ENCODE data around the gene DRAP1.
"Not testable (repeated sequence)": the region's sequence is repeated elsewhere in the genome, so short reads cannot be mapped to it uniquely, and the experiment has no call there.

The DRAP1 gene

DNA sequence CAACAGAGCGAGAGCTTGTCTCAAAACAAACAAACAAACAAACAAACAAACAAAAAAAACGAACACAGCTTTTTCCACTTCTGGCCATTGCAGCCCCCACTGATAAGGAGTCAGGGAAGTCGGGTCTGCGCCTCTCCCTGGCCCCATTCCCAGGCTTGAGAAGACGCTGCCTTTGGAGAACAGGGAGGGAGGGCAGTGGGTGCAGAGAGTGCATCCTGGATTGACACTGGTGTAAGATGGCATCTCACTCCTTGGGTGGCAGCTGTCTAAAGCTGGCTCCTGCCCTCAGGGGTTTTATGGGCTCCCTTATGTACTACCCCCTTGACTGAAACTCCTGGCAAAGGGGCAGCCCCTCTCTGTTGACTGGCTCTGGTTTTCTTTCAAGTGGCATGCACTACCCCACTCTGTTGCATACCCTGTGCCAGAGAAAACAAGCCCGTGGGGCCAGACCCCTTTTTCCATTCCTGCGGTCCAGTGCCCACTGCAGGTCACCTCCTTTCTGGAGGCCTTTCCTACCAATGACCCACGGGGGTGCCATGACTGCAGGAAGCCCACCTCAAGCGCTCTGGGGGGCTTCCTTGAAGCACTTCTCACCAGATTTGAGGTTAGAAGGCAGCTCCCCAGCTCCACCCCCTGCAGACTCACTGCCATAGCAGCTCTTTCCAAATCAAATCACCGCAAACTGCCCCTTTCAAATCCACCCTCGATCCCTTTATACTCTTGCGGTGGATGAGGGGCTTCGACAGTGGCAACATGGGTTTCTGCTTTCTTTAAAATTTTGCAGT lies 12.7 kb downstream of the DRAP1 start:
- DNase-seq: no peak

DNA sequence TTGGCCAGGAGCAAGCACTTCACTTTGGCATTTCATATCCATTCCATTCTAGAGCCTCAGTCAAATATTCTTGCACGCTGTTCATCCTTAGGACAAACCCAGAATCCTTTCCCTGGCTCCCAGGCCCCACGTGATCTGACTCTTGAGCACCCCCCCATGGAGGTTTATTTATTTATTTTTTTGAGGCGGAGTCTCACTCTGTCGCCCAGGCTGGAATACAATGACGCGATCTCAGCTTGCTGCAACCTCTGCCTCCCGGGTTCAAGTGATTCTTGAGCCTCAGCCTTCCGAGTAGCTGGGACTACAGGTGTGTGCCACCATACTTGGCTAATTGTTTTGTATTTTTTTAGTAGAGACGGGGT lies 13.3 kb downstream of the DRAP1 start:
- no peak for DNase-seq

DNA sequence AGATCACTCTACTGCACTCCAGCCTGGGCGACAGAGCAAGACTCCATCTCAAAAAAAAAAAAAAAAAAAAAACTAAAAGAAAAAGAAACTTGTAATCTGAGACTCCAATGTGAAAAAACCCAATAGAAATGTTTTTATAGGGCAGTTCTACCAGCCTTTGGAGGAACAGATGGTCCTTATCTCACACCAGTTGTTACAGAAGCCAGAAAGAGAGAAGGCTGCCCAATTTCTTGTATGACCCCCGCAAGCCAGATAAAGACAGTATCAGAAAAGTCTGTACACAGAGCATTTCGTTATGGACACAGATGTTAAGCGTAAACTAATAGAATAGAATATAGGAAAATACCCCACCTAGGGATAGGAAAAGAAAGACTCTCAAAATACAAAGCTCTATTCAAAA lies 14.8 kb downstream of the DRAP1 start:
- peak in 1 of 14 donors; percentile 14 for DNase-seq

DNA sequence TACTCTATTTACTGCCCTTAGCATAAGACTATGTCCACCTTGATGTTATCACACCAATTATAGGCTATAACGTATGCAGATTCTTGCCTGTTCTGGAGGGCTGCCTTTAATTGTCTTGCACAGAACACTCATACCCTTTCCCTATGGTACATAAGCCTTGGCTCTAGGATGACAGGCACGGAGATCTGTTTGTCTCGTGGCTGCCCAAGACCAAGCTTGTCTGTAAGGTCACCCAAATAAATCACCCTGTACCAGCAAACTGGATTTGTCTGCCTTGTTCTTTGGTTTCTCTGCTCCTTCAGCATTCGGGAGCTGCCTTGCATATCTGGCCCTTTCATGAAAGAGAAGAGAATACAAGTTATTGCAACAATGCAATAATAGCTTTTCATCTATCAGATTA lies 18.5 kb downstream of the DRAP1 start:
- no peak for DNase-seq

DNA sequence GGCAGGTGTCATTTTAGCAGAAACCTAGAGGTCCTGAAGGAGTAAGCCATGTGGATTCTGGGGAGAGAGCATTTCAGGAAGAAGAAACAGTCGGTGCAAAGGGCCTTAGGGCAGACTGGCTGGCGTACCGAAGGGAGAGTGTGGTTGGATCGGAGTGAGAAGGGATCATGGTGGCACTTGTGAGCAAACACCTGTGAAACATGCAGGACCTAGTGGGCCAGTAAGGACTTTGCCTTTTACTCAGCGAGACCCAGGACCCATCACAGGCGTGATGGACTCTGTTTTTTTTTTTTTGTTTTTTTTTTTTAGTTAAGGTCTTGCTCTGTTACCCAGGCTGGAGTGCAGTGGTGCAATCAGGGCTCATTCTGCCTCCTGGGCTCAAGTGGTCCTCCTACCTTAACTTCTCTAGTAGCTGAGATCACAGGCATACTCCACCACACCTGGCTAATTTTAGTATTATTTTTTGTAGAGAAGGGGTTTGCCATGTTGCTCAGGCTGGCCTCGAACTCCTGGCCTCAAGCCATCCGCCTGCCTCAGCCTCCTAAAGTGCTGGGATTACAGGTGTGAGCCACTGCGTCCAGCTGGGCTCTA lies 22.6 kb downstream of the DRAP1 start:
- DNase-seq: no peak

DNA sequence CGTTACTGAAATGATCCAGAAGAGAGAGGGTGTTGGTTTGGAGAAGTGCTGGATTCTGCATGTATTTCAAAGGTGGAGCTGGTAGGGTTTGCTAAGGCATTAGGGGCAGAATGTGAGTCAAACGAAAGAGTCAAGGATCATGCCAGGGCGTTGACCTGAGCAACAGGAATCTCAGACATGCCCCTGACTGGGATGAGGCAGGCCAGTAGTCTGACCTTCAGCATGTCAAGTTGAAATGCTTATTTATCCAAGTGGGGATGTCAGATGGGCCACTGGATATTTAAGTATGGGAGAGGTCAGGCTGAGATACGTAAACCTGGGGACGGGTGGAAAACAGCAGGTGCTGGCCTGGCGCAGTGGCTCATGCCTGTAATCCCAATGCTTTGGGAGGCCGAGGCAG lies 23.3 kb downstream of the DRAP1 start:
- no peak for DNase-seq

DNA sequence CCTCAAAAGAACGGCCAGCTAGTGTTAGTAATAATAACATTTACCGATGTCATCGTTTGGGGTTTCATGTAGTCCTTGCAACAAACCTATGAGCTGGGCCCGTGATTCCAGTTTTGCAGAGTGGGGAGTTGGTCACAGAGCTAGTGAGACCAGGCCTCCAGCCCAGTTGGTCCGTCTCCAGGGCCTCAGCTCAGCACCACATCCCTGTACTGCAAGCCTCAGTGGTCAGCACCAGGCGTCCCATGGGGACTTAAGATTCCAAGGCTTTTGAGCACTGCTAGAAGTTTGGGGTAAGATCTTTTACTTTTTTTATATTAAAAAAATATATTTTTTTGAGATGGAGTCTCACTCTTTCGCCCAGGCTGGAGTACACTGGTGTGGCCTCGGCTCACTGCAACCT lies 25.0 kb downstream of the DRAP1 start:
- no peak for DNase-seq

DNA sequence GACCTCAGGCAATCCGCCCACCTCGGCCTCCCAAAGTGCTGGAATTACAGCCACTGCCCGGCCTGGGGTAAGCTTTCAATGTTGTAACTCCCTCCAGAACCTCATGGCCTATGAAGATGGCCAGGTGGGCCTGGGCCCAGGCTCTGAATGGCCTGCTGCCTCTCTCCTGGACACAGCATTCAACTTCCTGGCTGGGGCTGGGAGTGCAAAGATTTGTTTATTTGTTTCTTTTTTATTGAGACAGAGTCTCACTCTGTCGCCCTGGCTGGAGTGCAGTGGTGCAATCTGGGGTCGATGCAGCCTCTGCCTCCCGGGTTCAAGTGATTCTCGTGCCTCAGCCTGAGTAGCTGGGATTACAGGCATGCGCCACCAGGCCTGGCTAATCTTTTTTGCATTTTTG lies 25.5 kb downstream of the DRAP1 start:
- no peak for DNase-seq

DNA sequence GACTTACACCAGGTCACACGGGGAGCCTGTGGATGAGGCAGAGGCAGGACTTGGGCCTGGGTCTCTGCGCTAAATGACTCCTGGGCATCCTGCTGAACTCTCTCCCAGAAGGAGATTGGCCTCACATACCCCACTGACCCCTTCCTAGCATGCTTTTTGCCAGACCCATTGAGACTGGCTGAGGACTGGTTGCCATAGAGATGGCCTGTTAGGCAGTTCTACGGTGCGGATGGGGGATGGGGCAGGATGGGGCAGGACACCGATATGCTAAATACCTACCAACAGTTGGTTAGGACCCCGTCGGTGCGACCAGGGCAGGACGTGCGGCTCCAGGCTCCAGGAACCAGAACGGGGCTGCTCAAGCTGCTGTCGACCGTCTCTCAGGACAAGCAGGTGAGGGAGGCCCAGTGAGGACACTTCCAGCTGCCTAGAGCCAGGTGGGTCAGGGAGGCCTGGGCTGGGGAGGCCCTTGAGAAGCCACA lies 26.2 kb downstream of the DRAP1 start, which contains the start of gene TSGA10IP:
TSGA10IP (plus strand) TSS at position 51 of the 482 bp plus-strand sequence; CDS start at position 247, 196 bp downstream.
- no peak for DNase-seq

DNA sequence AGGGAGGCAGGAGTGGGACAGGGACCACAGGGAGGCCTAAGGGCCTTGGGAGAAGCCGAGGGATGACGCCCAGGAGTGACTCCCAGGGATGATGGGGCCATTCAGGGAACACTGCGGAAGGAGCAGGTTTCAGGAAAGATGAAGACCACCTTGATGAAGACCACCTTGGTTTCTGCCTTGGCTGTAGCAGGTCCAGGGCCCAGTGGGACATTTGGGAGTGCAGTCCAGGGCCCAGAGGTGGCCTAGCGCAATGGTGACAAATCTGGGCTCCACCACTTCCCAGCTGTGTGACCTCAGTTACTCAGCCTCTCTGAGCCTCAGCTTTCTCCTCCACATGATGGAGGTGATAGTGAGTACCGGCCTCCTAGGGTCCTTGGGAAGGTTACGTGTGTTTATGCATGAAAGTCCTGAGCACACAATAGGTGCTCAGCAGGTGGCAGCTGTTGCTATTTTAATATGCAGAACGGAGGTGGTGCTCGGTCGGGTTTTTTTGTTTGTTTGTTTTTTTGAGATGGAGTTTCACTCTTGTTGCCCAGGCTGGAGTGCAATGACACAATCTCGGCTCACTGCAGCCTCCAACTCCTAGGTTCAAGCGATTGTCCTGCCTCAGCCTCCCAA lies 26.8 kb downstream of the DRAP1 start:
- DNase-seq: no peak

DNA sequence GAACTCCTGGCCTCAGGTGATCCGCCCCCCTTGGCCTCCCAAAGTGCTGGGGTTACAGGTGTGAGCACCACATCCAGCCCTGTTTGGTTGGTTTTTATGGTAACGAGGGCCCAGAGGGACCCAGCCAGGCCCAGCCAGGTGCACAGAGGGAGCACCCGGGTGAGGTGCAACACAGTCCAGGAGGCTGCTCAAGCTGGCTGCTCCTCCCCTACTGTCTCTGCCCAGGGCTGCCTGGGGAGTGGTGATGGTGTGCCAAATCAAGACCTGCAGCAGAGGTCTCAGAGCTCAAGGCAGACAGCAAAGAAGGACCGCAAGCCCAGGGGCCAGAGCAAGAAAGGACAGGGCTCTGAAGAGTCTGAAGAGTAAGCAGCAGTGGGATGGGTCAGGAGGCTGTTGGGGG lies 27.4 kb downstream of the DRAP1 start:
- no peak for DNase-seq

DNA sequence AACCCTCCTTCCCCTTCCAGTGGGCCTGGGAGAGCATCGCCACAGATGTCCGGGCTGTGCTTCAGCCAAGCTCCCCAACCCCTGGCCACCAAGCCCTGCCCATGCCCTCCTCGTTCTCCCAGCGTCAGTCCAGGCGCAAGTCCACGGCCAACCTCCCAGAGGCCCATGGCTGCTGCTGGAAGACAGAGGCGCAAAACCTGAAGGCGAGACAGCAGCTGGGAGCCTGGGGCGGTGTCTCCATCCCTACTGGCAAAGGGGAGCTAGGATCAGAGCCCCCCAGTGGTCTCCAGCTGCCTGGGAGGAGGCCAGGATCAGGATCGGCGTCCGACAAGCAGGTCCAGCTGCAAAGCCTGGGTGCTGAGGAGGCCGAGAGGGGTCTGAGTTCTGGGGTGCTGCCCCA lies 27.9 kb downstream of the DRAP1 start:
- DNase-seq: no peak

DNA sequence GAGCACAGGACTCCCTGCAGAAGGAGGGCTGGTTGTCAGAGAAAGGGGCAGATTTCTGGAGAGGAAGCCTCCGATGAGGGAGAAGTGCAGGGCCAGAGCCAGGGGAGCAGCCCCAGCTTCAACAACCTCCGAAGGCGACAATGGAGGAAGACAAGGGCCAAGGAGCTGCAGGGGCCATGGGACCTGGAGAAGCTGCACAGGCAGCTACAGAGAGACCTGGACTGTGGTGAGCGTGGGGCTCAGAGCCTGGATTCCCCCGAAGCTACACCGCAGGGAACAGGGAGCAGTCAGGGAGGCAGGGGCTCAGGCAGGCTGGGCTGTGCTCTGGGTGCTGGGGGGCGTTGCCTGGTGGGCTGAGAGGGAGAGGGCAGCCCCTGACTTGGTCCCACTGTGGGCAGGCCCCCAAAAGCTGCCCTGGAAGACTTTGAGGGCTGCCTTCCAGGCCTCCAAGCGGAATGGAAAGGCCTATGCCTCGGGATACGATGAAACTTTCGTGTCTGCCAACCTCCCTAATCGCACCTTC lies 28.4 kb downstream of the DRAP1 start:
- no peak for DNase-seq

DNA sequence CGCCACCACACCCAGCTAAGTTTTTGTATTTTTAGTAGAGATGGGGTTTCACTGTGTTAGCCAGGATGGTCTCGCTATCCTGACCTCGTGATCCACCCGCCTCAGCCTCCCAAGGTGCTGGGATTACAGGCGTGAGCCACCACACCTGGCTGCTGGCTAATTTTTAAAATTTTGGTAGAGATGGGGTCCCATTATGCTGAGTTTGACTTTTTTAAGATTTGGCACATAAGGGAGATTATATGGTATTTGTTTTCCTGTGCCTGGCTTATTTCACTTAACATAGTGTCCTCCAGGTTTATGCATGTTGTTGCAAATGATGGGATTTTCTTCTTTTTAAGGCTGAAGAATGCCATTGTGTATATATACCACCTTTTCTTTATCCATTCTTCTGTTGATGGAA lies 31.5 kb downstream of the DRAP1 start:
- not testable (repeated sequence) for DNase-seq

DNA sequence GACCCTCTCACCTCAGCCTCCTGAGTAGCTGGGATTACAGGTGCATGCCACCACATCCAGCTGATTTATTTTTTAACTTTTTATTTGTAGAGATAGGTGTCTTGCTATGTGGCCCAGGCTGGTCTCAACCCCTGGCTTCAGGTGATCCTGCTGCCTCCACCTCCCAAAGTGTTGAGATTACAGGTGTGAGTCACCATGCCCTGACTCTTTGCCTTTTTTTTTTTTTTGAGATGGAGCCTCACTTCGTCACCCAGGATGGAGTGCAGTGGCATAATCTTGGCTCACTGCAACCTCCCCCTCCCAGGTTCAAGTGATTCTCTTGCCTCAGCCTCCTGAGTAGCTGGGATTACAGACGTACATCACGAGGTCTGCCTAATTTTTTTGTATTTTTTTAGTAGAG lies 32.4 kb downstream of the DRAP1 start:
- DNase-seq: not testable (repeated sequence)

DNA sequence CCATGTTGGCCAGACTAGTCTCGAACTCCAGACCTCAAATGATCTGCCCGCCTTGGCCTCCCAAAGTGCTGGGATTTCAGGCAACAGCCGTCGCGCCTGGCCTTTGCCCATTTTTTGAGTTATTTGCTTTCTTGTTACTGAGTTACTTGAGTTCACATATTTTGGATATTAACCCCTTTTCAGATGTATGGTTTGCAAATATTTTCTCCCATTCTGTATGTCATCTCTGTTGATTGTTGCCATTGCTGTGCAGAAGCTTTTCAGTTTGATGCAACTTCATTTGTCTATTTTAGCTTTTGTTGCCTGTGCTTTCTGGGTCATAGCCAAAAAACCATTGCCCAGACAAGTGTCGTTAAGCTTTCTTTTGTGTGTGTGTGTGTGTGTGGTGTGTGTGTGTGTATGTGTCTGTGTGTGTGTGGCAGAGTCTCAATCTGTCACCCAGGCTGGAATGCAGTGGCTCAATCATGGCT lies 32.9 kb downstream of the DRAP1 start:
- no peak for DNase-seq

DNA sequence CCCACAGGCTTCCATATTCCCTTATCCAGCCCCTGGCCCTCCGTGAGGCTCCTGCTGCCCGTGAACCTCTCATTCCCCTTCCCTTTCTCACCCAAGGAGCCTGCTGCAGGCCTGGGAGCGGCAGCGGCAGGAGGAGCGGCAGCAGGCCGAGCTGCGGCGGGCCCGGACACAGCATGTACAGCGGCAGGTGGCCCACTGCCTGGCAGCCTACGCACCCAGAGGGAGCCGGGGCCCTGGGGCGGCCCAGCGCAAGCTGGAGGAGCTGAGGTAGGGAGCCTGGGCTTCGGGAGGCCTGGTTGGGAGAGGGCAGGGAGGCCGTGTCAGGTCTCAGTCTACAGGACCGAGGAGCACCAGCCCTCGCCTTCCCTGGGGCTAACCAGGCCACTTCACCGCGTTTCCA lies 34.2 kb downstream of the DRAP1 start:
- no peak for DNase-seq

DNA sequence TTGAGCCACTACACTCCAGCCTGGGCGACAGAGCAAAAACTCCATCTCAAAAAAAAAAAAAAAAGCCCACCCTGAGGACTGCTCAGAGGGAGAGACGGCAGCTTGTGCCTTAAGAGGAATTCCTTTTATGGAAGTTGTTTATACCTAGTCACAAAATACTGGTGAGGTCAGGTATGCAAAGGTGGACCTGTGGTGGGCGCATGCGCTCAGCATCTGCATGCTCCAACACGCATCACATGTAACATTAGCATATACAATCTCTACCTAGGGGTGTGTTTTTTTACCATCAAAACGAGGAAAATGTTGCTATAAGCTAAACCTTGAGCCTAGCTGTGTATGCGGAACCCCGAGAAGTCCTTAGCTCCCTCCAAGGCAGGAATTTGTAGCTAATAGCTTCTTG lies 35.5 kb downstream of the DRAP1 start:
- no peak for DNase-seq

DNA sequence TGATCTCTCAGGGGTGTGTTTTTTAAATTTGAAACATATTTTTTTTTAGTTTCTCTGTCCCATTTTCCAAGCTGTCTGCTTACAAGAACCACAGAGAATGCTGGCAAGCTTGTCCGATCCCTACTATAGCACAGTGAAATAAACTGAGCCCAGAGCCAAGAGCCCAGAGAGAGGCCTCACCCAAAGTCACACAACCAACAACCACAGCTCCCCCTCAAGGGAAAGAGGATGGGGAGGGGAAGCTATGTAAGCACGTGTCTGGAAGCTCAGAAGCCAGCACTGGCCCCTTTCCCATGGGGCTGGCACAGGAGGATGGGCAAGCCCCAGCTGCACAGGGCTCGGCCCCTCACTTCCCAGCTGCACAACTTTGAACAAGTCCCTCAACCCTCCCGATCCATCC lies 39.1 kb downstream of the DRAP1 start:
- no peak for DNase-seq

DNA sequence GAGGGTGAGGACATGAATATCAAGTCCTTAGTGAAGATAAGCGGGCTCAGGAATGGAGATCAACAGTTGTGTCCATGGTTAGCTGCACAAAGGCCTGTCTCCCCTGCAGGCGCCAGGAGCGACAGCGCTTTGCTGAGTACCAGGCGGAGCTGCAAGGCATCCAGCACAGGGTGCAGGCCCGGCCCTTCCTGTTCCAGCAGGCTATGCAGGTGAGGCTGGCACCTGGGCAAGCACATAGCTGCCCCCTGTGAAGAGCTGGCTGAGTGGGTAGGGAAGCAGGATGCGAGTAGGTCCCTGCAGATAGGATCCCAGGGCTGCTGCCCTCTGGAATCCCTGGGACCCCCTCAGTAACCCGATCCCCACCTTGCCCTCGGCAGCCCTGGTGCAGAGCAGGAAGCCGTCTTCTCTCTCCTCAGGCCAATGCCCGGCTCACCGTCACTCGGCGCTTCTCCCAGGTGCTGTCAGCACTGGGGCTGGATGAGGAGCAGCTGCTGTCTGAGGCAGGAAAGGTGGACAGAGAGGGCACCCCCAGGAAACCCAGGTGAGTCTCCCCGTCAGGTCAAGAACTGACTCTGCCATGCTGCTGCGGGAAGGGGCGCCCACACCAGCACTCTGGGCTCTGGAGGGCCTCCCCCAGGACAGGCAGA lies 39.7 kb downstream of the DRAP1 start:
- DNase-seq: no peak

DNA sequence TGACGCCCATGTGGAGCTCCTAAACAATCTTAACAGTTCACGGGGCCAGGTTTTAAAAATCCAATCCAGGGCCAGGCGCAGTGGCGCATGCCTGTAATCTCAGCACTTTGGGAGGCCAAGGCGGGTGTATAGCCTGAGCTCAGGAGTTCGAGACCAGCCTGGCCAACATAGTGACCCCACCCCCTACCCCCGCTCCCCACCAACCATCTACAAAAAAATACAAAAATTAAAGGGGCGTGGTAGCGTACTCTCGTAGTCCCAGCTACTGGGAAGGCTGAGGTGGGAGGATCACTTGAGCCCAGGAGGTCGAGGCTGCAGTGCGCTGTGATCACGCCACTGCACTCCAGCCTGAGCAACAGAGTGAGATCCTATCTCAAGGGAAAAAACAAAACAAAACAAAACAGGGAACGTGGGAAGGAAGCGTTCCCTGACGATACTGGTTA lies 41.6 kb downstream of the DRAP1 start:
- DNase-seq: no peak

DNA sequence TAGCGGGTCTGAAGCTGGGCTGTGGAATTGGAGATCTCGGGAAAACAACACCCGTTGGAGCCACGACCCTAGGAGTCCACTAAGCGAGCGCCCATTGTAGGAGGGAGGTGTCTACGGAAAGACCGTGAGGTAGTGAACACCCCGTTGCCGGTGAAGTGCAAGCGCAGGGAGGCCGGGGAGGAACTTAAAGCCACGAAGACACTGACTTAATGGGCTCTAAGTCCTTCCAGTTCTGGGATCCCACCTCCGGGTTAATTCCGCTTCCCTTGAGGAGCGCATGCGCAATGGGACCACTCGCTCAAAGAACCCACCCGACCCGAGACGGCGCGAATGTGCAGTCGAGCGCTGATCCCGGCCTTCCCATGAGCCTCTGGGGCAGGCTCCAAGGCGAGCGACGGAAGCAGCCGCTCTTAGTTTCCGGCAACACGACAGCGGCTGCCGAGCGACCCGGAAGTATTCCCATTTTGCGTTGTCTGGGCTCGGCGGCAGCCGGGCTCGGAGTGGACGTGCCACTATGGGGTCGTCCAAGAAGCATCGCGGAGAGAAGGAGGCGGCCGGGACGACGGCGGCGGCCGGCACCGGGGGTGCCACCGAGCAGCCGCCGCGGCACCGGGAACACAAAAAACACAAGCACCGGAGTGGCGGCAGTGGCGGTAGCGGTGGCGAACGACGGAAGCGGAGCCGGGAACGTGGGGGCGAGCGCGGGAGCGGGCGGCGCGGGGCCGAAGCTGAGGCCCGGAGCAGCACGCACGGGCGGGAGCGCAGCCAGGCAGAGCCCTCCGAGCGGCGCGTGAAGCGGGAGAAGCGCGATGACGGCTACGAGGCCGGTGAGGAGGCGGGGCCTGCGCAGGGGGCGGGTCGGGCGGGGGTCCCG lies 42.3 kb downstream of the DRAP1 start, which contains the start of gene SART1:
SART1 (plus strand) TSS at position 468 of the 874 bp plus-strand sequence; CDS start at position 515, 47 bp downstream.
- DNase-seq: peak; percentile 85 to 98 (median 96)
